Stimulated activated CD4-positive, alpha-beta T cell treated with anti-CD3 and anti-CD28 coated beads, Interleukin-12 subunit alpha, Interleukin-12 subunit beta, amount 100 ng/mL, for 48 hours (primary cell): ENCODE data around the gene VPS50.
"Not testable (repeated sequence)": the region's sequence is repeated elsewhere in the genome, so short reads cannot be mapped to it uniquely, and the experiment has no call there.

Experiments
- DNase-seq, 3 donors: peaks; one replicate each; pipeline ENCODE4 v3.0.0-alpha.2; 2020; ENCODE audit warnings: low read depth in 2 of 3, low spot score in 1 of 3

VPS50 gene

DNA sequence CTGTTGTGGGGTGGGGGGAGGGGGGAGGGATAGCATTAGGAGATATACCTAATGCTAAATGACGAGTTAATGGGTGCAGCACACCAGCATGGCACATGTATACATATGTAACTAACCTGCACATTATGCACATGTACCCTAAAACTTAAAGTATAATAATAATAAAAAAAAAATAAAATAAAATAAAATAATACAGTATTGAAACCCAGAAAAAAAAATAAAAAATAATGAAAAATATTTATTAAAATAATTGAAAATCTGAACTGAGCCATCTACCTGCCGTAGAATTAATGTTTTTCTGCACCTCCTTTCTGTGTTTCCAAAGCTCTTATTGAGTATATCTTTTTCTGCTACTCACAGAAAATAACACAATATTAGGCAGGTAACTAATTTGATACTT lies 94.1 kb downstream of the VPS50 start:
- not testable (repeated sequence) for DNase-seq

DNA sequence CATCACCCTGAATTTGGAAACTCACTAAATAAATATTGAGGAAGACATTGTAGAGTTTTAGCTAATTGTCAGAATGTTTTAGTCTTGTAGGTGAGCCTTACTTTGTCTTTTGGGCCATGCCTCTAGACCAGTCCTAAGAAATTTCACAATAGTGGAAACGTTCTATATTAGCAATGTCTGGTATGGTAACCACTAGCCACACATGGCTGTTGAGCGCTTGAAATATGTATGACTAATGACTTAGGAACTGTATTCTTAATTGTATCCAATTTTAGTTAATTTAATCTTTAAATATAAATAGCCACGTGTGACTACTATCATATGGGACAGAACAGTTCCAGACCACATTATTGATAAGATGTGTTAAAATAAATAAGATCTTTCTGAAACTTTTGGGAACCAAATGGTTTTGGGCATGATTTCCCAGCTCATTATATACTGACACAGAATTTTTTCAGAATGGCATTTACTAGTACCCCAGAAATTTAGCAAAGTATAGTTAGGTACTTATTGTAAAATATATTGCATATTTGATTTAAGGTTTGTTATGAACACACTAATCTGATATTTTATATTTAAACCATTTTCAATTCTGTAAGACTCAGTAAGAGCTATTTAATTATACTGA lies 95.0 kb downstream of the VPS50 start:
- DNase-seq, result no peak

DNA sequence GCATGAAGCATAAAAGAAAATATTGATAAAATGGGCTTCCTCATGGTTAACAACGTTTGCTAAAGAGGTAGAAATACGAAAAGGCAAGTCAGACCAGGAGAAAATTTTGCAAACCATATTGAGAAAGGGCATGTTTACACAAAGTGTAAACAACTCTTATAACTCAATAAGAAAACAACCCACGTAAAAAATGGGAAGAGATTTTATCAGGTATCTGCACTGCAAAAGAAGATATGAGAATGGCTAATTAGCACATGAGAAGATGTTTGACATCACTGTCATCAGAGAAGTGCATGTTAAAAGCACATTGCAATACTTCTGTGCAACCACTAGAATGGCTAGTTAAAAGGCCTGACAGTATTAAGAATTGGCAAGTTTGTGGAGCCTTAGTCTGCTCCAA lies 99.5 kb downstream of the VPS50 start:
- no peak for DNase-seq

DNA sequence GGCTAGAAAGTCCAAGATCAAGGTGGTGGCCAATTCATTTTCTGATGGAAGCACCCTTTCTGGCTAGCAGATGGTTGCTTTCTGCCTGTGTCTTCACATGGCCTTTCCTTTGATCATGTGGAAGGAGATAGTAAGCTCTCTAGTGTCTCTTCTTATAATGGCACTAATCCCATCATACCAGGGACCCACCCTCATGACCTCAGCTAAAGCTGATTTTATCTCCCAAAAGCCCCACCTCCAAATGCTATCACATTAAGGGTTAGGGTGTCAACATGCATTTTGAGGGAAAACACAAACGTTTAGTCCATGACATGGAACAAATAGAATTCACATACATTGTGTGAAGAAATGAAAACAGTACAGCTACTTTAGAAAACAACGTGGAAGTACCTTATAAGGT lies 100.0 kb downstream of the VPS50 start:
- no peak for DNase-seq

DNA sequence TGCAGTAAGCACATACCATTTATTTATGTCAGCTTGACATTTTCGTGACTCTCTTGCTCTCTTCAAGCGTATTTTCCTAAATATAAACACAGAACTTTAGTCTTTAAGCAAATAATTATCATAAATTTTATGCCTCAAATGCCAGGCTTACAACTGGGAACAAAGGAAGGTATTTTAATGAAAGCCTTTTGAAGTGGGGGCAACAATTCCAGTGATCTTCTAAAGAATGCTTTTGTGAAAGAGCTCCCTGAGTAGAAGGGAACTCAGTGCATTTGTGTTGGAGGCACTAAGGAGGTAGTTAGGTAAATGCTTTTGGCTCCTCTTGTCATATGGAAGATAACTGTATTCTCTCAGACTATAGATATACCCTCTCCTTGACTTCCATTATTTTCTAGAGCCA lies 104.9 kb downstream of the VPS50 start:
- DNase-seq, result no peak

DNA sequence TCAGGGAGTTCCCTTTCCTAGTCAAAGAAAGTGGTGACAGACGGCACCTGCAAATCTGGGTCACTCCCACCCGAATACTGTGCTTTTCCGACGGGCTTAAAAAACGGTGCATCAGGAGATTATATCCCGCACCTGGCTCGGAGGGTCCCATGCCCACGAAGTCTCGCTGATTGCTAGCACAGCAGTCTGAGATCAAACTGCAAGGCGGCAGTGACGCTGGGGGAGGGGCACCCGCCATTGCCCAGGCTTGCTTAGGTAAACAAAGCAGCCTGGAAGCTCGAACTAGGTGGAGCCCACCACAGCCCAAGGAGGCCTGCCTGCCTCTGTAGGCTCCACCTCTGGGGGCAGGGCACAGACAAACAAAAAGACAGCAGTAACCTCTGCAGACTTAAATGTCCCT lies 110.0 kb downstream of the VPS50 start:
- not testable (repeated sequence) for DNase-seq

DNA sequence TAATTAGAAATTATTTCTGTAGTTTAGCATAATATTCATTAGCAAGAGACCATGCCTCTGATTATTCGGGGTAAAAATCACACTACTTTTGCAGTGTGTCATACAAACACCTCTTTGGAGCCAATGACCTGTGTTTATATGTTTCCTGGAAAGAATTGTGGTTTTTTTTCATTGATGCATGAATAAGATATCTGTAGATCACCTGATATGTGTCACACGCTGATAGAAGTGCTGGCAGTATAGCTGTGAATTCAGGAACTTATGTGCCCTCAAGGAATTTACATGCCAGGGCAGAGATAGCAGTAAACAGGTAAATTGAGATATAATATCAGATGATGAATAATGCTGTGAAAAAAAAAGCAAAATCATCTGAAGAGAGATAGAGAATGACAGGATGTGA lies 118.2 kb downstream of the VPS50 start:
- no peak for DNase-seq

DNA sequence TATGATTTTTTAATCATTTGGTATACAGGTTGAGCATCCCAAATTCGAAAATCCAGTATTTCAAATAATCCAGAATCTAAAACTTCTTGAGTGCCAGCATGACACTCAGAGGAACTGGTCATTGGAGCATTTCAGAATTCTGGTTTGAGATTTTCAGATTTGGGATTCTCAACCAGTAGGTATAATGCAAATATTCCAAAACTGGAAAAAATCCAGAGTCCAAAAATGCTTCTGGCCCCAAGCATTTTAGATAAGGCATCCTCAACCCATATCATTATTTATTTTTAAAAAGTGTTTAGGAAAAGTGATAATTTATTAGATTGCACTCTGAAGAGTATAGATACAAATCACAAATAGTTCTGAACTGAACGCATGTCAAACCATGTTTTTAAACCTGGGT lies 120.7 kb downstream of the VPS50 start:
- DNase-seq, result no peak

DNA sequence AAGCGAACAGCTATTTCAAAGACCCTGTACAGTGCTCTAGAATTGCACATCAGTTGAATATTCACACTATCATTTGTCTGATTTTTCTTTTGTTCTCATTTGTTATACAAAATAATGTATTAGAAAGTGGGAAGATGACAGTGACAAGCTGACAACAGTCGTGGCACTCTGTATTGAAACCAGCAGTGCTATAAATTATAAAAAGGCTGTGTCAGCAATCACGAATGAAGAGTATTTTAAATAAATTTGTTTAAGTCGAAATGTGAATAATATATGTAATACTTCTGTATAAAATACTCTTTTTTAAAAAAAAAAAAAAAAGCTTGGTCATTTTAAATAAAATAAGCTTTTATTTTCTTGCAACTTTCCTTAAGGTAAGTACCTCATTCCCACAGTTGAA lies 122.6 kb downstream of the VPS50 start:
- no peak for DNase-seq

DNA sequence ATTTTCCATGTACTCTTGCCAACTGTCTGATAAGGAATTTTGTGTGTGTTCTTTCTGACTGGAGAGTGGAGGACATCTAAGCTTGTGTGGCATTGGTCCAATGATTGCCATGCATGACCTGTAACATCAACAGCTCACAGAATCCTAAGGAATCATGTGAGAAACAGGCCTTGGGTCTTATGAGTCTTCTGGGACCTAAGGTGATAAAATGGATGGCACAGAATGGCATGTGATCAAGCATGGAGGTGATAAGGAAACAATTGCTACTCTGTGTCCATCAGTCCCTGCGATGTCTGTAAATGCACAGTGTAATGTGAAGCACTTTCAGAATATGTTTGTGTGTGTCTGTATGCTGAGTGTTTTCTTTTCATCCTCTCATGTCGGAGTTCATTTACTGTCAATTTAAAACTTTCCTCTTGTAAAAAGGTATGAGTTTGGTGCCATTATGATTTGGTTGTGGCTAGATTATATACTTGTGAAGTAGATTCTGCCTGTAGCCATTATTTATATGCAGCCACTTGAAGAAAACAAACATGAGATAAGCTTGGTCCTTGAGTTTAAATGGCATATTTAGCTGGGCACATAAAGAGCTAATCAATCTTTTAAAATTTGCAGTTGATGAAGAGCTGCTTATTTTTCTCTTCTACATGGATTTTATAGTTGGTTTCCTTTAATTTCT lies 127.5 kb downstream of the VPS50 start:
- DNase-seq, result no peak

DNA sequence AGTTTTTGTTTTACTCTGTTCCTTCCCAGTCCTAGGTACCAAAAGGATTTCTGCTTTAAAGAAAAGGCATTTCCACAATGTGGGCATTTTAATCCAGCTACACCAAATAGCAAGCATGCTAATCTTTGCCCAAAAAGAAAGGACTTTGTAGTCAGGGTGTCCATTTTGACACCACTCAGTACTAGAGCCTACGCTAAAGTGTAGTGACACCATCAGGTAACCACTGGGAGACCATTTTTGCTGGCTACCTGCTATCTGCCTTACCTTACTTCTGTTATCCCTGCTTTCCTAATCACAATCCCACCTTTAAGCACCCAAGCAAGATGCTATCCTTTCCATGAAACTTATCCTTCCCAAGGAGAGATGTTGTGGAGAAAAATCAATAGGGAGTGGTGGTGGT lies 129.7 kb downstream of the VPS50 start:
- DNase-seq, result no peak

DNA sequence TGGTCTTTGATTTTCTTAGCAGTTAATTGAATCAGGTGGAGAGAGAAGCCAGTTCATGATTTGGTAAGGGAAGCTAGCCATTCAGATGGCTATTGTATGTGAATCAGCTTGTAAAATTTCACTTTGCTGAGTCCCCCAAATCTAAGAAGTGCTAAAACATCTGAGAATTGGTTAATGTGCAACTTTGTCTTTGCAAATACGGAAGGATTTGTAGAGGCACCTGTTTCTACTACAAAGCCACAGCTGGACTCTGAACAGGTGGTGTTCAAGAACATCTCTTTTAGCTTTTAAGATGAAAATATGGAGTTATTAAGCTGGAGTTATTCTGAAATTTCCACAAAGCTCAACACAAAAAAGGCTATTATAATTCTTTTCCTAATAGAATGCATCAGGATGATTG lies 132.6 kb downstream of the VPS50 start:
- DNase-seq, result no peak

DNA sequence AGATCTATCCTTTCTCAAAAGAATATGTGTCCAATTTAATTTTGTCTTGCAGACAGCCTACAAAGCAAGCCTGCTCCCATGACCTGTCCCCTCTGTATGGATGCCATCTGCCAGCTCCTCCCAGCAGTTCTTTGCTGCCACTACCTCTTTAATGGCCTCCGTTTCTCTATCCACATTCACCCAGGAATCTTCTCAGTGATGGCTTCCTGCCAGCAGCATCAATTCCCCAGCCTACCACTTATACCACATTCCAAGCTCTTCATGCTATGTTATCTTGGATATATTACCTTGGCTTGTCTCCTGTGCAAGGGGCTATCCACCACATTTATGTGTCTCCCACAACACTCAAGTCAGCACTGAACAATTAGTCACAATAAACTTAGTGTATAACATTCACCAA lies 133.2 kb downstream of the VPS50 start:
- no peak for DNase-seq

DNA sequence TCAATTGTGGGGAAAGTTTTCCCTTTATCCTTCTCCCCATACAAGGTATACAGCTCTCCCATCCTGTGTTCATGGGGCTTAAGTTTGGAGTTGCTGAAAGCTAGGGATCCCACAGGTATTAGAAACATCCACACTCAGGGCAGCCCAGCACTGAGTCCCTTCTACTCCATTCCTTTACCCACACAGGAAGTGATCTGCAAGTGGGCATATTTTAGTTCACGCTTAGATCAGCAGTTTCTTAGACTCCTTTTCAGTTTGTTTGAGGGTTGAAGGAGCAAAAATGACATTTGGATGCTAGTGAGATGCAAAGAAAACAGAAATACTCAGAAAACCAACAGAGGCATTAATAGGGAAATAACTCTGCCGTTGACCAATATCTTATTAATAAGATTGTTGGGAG lies 134.7 kb downstream of the VPS50 start:
- no peak for DNase-seq

DNA sequence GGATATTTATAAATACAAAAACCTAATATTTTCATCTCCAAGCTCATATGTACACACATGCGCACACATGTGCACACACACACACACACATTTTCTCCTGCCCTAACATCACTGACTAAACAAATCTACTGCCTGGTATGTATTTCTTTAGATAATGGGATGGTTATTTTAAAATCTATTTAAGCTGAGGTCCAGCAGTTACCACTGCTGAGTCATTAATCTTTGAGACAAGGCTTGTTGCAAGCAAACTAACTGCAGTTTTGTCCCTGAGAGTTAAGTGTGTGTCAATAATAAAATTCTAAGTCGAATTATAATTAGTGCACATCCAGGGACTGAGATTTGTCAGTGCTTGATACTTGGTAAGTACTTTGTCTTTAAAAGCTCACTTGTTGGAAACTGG lies 135.1 kb downstream of the VPS50 start:
- DNase-seq, result no peak

DNA sequence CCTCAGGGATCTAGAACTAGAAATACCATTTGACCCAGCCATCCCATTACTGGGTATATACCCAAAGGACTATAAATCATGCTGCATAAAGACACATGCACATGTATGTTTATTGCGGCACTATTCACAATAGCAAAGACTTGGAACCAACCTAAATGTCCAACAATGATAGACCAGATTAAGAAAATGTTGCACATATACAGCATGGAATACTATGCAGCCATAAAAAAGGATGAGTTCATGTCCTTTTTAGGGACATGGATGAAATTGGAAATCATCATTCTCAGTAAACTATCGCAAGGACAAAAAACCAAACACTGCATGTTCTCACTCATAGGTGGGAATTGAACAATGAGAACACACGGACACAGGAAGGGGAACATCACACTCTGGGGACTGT lies 138.8 kb downstream of the VPS50 start:
- not testable (repeated sequence) for DNase-seq

DNA sequence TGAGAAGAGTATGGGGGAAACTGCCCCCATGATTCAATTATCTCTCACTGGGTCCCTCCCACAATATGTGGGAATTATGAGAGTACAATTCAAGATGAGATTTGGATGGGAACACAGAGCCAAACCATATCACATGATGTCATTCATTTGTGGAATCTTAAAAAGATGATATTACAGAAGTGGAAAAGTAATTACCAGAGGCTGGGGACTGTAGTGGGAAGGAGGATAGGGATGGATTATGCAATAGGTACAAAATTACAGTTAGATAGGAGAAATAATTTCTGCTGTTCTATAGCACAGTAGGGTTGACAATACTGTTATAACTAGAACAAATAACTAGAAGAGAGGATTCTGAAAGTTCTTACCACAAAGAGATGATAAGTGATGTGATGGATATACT lies 141.4 kb downstream of the VPS50 start:
- DNase-seq, result no peak

DNA sequence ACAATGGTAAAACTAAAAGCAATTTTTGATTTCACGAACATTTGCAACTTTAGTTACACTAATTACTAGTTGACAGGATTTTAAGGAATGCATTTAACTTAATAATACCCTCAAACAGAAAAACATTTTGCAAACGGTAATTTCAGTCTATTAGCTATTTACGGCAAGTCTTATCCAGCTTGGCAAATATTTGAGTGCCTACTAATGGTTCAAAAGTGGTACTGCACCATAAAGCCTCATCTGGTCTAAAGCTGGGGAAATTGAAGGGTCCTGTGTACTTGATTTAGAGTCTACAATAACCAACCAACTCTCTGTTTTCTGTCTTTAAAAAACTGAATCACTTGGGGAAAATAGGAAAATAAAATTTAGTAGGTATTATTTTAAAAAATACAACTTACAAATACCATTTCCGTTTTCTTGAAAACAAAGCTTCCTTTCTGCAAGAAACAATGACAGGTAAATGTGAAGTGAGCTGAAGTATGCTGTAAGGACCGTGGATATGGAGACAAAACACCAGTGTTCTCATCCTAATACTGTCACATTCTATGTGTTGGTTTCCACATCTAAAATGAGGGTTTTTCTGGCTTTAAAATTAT lies 142.3 kb downstream of the VPS50 start:
- no peak for DNase-seq

DNA sequence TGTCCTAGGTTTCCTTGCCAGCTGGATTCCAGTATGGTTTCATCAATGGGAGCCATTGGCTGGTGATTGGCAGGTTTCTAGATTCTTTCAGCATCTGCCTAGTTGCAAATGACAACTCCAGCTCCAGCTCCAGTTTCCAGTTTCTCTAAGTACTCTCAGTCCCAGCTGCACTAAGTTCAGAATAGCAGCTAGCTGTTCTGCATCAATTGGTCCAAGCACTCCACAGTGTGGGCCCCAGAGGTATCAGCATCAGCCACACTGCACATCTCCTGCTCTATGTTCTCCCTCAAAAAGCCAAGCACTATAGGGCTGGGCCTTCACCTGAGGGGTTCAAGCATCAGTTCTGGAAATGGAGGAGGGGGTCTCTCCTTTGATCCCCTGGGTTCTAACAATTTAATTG lies 143.4 kb downstream of the VPS50 start:
- no peak for DNase-seq

DNA sequence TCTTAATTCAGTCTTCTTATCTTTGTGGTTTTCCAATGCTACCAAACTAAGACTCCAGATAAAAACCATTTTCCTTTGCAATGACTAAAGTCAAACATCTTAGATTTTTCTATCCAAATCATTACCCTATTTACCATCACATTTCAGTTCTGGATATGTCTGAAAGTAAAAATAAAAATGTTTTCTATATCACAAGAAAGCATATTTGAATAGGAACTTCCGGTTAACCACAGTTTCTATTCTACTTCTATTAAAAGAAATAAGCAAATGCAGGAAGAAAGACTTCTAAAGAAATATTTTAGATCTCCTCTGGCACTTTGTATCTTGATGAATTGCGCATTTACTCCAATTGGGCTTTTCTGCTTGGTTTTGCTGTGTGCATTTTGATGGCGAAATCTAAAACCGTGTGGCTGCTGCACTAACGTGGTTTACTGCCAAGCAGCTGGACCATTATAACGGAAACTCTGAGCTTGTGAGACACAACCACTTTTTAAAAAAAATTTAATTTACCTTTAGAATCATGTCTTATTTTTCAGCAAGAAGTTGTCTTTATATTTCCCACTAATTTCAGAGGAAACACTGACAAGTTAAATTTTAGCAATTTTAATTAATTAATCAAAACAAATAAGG lies 146.1 kb downstream of the VPS50 start:
- DNase-seq, result no peak

DNA sequence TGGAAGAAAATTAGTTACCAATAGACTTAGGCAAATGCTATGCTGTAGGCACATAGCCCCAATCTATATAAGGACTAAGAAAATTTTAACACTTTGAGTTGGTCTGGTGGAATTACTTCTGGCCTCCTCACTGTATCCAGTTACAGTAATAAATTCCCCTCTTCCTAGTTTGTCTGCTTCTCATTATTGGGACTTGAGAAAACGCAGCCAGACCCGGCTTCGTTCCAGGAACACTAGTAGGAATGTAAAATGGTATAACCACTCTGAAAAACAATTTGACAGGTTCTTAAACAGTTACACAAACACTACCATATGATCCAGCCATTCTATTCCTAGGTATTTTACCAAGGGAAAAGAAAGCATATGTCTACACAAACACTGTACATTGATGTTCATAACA lies 150.2 kb downstream of the VPS50 start:
- no peak for DNase-seq

DNA sequence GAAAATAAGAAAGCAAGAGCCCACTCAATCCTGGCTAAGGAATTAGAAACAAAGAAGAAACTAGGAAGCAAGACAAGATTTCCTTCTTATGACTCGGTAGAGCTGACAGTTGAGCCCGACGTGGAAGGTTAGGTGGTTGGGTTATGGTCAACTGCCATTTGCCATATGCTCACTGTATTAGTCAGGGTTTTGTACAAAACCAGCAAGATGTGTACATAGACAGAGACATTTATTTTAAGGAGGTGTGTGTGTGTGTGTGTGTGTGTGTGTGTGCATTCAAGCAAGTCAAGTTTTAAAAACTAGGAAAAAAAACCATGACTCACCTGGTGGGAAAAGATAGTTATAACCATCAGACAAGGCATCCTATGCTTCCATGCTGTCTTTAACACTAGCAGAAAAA lies 158.5 kb downstream of the VPS50 start:
- no peak for DNase-seq
